CD4-positive, alpha-beta T cell treated with Interleukin-21 for 1 hour (primary cell): Measurements from ENCODE around the gene GADD45G.

Source experiments
- DNase-seq: peaks from one replicate; pipeline ENCODE4 v3.0.0-alpha.2; 2020

The GADD45G gene

DNA sequence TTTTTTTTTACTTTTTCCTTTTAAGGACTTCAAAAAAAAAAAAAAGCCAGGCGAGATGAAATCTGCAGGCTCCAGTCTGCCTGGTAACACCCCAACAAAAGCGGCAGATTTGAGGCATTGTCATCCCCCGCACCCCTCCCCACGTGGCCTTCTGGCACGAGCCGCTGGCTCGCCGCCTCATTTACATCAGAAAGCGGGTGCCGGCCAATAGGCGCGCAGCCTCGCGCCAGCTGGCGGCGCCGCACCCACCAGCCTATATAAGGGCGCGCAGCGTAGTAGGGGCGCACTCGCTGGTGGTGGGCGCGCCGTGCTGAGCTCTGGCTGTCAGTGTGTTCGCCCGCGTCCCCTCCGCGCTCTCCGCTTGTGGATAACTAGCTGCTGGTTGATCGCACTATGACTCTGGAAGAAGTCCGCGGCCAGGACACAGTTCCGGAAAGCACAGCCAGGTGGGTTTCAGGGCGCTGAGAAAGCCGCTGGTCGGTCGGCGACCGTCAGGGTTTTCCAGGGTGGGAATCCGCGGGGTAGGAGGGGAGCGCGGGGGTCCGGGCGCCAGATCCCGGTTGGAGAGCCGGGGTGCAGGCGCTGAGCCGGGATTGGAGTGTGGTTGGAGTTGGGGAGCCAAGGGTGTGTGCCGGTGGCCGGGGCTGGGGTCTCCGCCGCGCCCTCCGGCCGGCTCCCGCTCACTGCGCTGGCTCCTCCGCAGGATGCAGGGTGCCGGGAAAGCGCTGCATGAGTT lies at the start of gene GADD45G:
Gene GADD45G (plus strand): TSS at position 284 of the 736 bp plus-strand sequence. CDS start 110 bp downstream, at position 394.
- DNase-seq, result peak; percentile 90

DNA sequence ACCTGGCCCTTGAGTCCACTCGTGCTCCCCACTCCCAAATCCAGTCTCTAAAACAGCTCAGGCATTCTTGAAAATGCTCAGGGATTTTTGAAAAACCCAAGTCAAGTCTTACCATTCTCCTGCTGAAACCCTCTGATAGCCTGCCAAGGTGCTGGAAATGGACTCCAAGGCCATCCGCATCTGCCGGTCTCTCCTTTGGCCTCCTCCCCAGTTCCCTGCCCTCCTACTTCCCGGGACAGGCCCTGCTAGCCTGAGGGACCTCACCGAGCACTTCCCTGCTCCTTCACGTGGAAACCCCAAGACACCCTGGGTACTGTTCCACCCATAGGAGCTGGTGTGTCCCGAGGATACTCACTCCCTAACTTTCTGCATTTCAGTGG lies 49.8 kb upstream of the GADD45G start:
- DNase-seq, result no peak

DNA sequence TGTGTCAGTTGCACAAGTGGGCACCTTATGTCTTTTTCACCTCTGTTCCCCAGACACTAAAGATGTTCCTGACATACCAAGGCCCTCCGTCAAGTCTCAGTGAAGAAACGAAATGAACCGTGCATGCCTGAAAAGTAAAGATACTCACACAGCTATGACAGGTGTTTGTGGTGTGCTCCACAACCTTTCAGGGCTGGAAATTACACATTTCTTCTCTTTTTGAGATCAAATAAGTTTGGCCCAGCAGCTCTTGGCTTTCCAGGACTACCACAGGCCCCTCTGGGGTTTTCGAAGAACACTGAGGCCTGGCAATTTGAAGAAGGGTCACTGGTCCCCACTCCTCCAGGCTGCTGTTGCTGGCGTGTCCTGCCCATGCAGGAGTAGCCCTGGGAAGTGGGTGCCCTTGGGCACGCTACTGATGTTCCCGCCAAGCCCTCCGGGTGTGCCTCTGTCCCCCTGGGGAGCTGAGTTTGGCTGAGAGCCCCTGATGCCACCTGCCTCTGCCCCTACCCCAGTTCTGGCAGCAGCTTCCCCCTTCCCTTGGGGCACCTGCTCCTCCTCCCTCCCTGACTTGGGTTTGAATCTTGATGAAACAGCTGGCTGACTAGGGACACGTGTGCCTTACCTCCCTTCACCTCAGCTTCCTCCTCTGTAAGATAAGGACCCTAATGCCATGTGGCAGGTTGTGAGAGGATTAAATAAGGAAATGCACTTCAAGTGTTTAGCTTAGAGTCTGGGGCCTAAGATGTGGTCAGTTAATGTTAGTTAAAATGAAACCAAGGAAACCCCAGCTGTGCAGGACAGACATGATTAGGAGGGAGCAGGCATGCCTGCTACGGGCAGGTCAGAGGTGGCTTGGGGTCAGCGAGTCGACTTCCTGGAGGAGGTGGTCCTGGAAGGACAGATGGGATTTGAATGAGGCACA lies 49.1 kb upstream of the GADD45G start:
- no peak for DNase-seq

DNA sequence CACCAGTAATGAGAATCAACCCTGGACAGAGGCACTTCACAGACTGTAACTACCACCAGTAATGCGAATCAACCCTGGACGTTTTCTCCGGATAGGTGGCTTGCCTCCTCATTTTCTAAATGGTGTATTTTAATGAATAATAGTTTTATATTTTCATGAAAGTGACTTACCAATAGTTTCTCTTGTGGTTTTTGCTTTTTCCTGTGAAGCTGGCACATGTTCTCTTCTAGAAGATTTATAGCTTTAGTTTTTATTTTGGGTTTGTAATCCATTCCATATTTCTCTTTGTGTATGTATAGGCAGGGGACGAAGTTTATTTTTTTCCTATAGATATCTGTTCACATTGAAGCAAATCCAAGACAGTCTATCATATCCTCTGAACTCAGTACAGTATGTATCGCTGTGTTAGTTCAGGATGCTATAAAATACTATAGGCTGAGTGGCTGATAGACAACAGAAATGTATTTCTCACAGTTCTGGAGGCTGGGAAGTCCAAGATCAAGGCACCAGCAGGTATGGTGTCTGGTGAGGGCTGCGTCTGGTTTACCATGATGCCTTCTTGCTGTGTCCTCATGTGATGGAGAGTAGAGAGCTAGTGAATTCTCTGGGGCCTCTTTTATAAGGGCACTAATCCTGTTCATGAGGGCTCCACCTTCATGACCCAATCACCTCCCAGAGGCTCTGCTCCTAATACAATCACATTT lies 46.5 kb upstream of the GADD45G start:
- DNase-seq, result no peak

DNA sequence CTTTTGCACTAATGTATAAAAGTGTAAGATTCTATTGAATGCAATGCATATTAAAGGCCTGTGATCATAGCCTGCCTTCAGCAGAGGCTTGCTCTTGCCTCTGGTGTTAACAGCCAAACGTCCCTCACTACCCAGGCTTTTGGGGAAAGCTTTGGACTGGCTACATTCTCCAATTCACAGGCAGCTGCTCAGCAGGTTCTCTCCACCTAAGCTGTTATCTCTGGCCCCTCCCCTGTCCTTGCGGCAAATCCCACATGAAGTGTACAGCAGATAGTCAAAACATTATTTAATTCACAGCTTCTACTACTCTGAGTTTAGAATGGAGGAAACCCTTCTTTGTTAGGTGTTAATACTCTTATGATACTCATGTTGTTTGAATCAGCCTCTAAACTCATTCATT lies 45.9 kb upstream of the GADD45G start:
- DNase-seq, result no peak

DNA sequence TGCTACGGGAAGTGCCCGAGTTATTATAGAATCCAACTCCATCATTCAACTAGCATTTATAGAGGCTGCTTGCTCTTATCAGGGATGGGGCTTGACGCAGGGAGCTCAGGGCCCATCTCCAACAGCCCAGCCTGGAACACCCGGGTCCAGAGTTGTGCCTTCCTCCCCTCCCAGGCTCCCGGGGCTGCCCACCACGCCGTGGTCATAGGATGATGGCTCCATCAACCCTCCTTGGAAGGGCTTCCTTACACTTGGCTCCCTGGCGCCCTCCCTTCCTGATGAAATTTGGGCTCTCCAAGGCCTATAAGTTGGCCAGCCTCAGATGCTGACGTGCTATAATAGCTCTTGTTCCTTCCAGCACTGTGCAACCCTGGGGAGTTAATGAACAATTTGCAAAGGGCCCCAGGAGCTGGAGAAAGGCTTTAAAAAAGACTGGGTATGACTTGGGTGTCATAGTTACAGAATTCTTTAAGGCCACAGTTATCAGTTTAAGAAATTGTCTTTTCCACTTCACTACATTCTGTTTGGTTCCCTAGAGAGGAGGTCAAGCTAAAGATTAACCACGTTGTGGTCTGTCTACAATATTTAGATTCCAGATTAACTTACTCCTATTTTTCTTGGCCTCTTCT lies 42.5 kb upstream of the GADD45G start:
- no peak for DNase-seq

- no peak for DNase-seq
Measured at GRCh38 chr9:89563571-89564345, 41.1 kb upstream of the GADD45G start.

DNA sequence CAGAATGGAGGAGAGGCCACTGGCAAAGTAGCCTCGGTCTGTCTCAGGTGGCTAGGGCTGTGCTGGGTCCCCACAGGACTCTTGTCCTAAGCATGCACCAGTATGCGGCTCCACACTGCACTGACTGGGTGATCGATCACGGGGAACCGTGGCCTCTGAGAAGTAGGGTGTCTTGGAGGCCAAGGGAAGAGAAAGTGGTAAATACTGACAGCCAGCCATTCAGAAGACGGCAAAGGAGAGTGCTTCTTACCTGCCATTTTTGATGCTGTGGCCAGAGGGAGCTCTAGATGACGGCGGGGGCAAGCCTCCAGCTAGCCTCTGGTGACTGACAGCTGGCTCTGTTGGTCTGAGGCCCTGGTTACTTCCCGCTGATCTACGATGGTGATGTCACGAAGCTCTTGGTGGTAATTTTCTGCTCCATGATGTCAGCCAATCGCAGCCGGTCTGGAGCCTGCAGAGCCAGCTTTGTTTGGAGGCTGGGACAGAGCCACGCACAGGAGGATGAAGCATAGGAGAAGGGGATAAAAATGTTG lies 40.4 kb upstream of the GADD45G start:
- no peak for DNase-seq

DNA sequence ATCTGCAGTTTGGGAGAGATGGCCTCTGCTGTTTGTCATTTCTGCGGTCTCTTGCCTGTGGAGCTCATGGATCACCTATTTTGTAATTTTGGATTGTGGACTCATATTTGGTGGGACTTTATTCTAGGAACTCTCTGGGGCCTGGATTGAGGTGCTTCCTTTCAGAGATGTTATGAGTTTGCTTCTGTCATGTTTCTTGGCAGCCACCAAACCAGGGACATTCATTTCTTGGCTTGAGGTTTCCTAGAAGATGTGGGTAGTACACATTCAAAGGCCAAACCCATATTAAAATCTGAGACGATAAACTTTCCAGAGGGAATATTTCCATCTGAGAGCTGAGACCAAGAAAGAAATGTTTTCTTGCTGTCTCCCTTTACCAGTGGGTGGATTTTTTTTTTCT lies 37.2 kb upstream of the GADD45G start:
- DNase-seq, result no peak

- no peak for DNase-seq
Measured at GRCh38 chr9:89574309-89574708, 30.5 kb upstream of the GADD45G start.

DNA sequence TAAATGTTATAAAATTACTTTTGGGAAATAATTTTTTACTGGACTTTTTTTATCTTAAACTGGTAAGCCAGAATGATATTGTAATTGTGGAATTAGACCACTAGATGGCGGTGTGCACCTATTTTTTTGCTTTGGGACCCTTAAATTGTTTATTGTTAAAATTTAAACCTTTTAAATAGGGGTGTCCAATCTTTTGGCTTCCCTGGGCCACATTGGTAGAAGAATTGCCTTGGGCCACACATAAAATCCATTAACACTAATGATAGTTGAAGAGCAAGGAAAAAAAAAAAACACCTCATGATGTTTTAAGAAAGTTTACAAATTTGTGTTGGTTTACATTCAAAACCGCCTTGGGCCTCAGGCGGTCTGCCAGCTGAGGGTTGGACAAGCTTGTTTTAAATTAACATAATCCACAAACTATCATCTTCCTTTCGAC lies 28.4 kb upstream of the GADD45G start:
- peak; percentile 53 for DNase-seq

DNA sequence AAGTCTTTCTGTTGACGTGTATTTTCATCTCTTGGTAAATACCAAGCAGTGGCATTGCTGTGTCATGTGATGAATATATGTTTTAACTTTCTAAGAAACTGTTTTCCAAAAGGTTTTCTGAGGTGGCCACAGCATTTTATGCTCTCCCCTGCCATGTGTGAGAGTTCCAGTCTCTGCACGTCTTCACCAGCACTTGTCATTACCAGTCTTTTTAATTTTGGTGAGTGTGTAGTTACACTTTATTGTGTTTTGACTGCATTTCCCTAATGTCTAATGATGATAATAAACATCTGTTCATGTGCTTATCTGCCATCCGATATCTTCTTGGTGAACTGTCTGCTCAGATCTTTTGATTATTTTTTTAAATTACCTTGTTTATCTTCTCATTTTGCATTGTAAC lies 27.4 kb upstream of the GADD45G start:
- DNase-seq, result no peak

GRCh38 chr9:89579741-89580385 lies 24.9 kb upstream of the GADD45G start:
- peak; percentile 15 for DNase-seq

DNA sequence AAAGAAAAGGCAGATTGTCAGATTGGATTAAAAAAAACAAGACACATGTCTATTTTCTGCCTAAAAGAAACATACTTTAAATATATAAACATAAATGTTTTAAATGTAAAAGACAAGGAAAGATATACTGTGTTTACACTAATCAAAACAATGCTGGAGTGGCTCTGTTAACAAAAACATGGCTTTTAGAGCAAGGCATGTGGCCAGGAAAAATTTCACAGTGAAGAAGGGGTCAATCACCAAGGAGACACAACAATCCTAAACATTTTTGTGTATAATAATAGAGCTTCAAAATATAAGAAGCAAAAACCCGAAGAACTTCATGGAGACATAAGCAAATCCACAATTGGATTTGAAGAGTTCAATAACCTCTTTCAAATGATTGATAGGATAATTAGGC lies 18.5 kb upstream of the GADD45G start:
- no peak for DNase-seq

DNA sequence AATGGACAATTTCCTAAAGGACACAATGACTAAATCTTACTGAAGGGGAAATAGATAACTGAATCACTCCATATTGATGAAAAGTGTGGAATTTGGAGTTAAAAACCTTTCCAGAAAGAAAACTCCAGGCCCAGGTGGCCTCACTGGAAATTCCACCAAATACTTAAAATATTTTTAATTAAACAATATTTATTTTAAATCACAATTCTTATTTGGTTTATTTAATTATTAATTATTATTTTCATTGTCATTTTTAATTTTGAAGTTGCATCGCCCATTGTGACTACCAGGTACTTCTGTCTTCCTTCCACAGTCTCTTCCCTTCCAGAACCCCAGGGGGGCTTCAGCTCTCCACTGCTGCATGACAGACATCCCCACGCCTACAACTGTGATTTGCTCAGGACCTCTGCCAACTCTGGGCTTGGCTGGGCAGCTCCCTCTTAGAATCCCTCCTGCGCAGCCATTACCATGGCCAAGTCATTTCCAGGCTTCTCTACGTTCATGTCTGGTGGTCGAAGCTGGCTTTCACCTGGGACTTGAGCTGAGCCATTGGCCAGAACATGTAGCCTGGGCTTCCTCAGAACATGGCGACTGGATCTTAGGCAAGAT lies 16.4 kb upstream of the GADD45G start:
- no peak for DNase-seq

- DNase-seq, result no peak
Measured at GRCh38 chr9:89590415-89590814, 14.4 kb upstream of the GADD45G start.

DNA sequence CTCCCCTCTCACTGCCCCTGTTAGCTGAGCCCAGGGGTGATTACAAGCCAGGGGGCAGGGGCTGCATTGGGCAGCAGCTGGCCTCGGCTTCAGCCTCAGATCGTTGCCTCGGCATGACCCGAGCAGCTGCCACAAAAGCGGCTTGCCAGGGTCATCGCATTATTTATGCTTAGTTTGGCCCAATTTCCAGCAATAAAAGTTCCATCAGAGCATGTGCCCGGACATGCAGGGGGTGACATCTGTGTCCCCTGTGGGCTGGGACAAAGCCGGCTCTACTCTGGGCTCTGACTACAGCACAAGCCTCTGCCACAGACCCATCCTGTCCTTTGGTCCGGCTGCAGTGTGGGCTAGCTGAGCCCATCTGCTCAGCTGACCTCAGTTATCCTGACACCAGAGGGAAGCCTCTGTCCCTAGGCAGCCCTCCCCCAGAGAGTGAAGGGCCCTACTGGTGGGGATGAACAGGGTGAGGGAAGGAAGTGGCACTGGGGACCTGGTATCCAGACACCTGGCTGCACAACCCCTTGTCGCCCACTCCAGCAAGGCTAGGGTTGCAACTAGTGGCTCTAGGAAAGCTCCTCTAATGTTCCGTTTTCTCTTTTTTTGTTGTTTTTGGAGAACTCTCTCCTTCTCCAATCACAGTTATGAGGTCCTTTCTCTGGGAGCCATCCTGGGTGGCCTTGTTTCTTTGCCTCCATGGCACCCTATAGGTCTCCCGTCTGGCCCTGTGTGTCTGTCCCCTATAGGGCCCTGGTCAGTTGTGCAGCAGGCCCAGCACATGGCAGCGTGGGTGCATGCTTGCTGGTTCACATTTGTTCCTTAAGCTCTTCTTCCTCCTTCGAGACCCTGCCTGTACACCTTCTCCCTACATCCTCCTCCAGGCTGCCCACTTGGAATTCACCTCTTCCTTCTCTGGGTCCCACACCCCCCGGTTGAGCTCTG lies 13.3 kb upstream of the GADD45G start:
- no peak for DNase-seq

DNA sequence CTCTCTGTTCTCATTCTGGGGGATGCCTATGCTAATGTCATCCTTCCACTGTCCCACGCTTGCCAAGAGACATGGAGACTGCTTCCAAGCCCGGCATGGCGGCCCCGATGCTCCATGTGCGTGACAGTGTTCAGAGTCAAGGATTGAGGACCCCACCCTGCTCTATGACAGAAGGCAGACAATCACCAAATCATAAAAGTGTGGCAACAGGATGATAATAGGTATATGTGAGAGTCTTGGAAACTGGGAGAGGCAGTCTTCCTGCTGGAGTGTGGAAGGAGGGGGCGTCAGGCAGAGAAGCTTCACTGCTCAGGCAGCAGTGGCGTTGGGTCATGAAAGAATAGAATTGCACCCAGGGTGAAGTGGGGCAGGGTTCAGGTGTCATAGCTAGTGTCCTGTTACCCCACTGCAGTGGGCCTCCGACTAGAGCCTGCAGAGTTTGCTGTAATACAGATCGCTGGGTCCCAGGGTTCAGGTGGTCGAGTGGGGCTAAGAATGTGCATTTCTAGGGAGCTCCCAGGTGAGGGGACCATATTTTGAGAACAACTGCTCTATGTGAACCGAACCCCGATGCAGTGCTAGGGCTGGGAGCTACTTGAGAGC lies 12.5 kb upstream of the GADD45G start:
- DNase-seq, result no peak
